Hepatocyte (in vitro differentiated cells): ENCODE measurements around the gene STXBP6. TPM values are rescaled to one million over a fixed set of nuclear protein-coding genes. Genes with fewer than 3 reads are reported as not detected.

Source experiments
- DNase-seq: peaks from one replicate; pipeline ENCODE4 v3.0.0-alpha.2; 2016; ENCODE audit warnings: low spot score
- H2AFZ ChIP-seq: fragments of 200-600 bp; sonication (generic); 2 replicates; pipeline ENCODE4 v1.6.0; 2016; ENCODE audit warnings: antibody characterized with exemption, mild to moderate bottlenecking
- H3K27ac ChIP-seq: fragments of 200-600 bp; sonication (generic); 2 replicates; pipeline ENCODE4 v1.5.1; 2016; ENCODE audit warnings: mild to moderate bottlenecking
- H3K27me3 ChIP-seq: fragments of 200-600 bp; sonication (generic); 2 replicates; pipeline ENCODE4 v1.6.1; 2016
- H3K36me3 ChIP-seq: fragments of 200-600 bp; sonication (generic); replicated peaks from 2 replicates; pipeline ENCODE4 v1.5.1; 2016; ENCODE audit warnings: low read depth; ENCODE audit not compliant: insufficient read depth
- H3K4me1 ChIP-seq: fragments of 200-600 bp; sonication (generic); 2 replicates; pipeline ENCODE4 v1.5.1; 2016; ENCODE audit warnings: mild to moderate bottlenecking, moderate library complexity; ENCODE audit not compliant: insufficient read depth
- H3K4me2 ChIP-seq: fragments of 200-600 bp; sonication (generic); 2 replicates; pipeline ENCODE4 v1.6.0; 2016
- H3K4me3 ChIP-seq: fragments of 200-600 bp; sonication (generic); 2 replicates; pipeline ENCODE4 v1.5.1; 2016; ENCODE audit warnings: mild to moderate bottlenecking
- H3K79me2 ChIP-seq: fragments of 200-600 bp; sonication (generic); 2 replicates; pipeline ENCODE4 v1.6.0; 2017; ENCODE audit warnings: mild to moderate bottlenecking
- H3K9me2 ChIP-seq: fragments of 200-600 bp; sonication (generic); replicated peaks from 2 replicates; pipeline ENCODE4 v1.6.0; 2017; ENCODE audit warnings: mild to moderate bottlenecking; ENCODE audit not compliant: insufficient read depth
- H3K9me3 ChIP-seq: fragments of 200-600 bp; sonication (generic); 2 replicates; pipeline ENCODE4 v1.5.1; 2016; ENCODE audit warnings: low read depth, mild to moderate bottlenecking
- H4K20me1 ChIP-seq: fragments of 200-600 bp; sonication (generic); 2 replicates; pipeline ENCODE4 v1.6.0; 2016; ENCODE audit warnings: mild to moderate bottlenecking; ENCODE audit not compliant: insufficient read depth, poor library complexity, severe bottlenecking
- EZH2 ChIP-seq: fragments of 200-600 bp; sonication (generic); IDR thresholded peaks from 2 replicates; pipeline ENCODE4 v1.6.1; 2016; ENCODE audit warnings: antibody characterized with exemption, mild to moderate bottlenecking, borderline replicate concordance
- EZH2phosphoT487 ChIP-seq: fragments of 200-600 bp; sonication (generic); IDR thresholded peaks from one replicate; pipeline ENCODE4 v1.6.1; 2018; ENCODE audit warnings: antibody characterized with exemption, mild to moderate bottlenecking, low read depth, moderate library complexity; ENCODE audit not compliant: unreplicated experiment, severe bottlenecking
- WGBS: methylation state at CpG from one replicate; pipeline ENCODE4 v1.1.6; 2016; ENCODE audit warnings: low lambda C conversion rate; ENCODE audit errors: missing lambda C conversion rate; 5-methylcytosine and 5-hydroxymethylcytosine counted together
- polyA plus RNA-seq: library from polyadenylated mRNA; unstranded; fragments of >200 nt; fragmentation: Nextera tagmentation; extraction: Ambion mirVana; gene quantifications from 2 replicates; pipeline ENCODE4 v1.2.1, GENCODE V29; 2016
- total RNA-seq: library from RNA; depleted of rRNA; stranded (reverse); fragments of >200 nt; gene quantifications from 2 replicates; pipeline ENCODE4 v1.2.3, GENCODE V29; 2014
- TF ChIP-seq, protein P1 (sequence below): fragments of 200-600 bp; sonication (generic); IDR thresholded peaks from 2 replicates; pipeline ENCODE4 v1.5.1; 2016; ENCODE audit warnings: antibody characterized with exemption, mild to moderate bottlenecking; ENCODE audit not compliant: poor library complexity

Gene STXBP6
- total and polyA plus RNA-seq, 2 experiments from 2014 or later = 34.1 to 44.9 TPM

GRCh38 chr14:24852312-24853060 is 197.5 kb downstream of the STXBP6 start:
- peak overlapping the region; percentile 58 for H3K27ac ChIP-seq
- H3K4me1 ChIP-seq = peaks cover 12% of the 10 kb centered on the region
- no peaks in the 10 kb centered on the region for H3K79me2 ChIP-seq
- H3K4me2 ChIP-seq = no peak overlapping the region
- no peak for DNase-seq
- no peaks in the 10 kb centered on the region for H3K9me3 ChIP-seq
- no peak overlapping the region for H3K4me3 ChIP-seq
- no peaks in the 10 kb centered on the region for H3K27me3 ChIP-seq
- H3K9me2 ChIP-seq = no peaks in the 10 kb centered on the region
- H3K36me3 ChIP-seq = no peaks in the 10 kb centered on the region
- no peak overlapping the region for H2AFZ ChIP-seq
- H4K20me1 ChIP-seq = no peaks in the 10 kb centered on the region
- 83% methylated on average over 6 of the region's 6 CpGs for WGBS
- TF ChIP-seq, protein P1, sequence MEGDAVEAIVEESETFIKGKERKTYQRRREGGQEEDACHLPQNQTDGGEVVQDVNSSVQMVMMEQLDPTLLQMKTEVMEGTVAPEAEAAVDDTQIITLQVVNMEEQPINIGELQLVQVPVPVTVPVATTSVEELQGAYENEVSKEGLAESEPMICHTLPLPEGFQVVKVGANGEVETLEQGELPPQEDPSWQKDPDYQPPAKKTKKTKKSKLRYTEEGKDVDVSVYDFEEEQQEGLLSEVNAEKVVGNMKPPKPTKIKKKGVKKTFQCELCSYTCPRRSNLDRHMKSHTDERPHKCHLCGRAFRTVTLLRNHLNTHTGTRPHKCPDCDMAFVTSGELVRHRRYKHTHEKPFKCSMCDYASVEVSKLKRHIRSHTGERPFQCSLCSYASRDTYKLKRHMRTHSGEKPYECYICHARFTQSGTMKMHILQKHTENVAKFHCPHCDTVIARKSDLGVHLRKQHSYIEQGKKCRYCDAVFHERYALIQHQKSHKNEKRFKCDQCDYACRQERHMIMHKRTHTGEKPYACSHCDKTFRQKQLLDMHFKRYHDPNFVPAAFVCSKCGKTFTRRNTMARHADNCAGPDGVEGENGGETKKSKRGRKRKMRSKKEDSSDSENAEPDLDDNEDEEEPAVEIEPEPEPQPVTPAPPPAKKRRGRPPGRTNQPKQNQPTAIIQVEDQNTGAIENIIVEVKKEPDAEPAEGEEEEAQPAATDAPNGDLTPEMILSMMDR = no peak
- TF ChIP-seq EZH2 (no peak), EZH2phosphoT487 (no peak)

DNA sequence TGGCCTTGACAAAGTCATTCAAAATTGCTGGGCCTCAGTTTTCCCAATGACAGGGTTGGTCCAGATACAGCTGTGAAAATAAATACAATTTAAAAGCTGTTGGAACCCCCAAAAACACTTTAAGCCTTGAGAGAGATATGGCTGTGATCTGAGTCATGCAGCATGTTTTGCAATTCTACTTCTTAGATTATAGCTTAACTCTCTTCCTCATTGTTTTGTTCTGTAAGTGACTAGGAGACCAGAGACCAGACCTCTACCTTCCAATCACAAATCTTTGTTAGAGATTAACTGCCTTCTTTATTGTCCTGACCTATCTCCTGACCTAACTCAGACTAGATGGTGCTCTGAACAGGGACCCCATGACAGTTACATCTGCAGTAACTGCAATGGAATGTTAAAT is 198.1 kb downstream of the STXBP6 start:
- H3K27ac ChIP-seq = peak overlapping the region; percentile 58
- no peaks in the 10 kb centered on the region for H3K27me3 ChIP-seq
- DNase-seq = no peak
- no peaks in the 10 kb centered on the region for H4K20me1 ChIP-seq
- no peaks in the 10 kb centered on the region for H3K79me2 ChIP-seq
- no peaks in the 10 kb centered on the region for H3K9me3 ChIP-seq
- peaks cover 15% of the 10 kb centered on the region for H3K4me1 ChIP-seq
- no peaks in the 10 kb centered on the region for H3K9me2 ChIP-seq
- H3K4me3 ChIP-seq = no peak overlapping the region
- H3K36me3 ChIP-seq = no peaks in the 10 kb centered on the region
- TF ChIP-seq EZH2phosphoT487 = no peak
- no peak overlapping the region for H2AFZ ChIP-seq
- H3K4me2 ChIP-seq = no peak overlapping the region

DNA sequence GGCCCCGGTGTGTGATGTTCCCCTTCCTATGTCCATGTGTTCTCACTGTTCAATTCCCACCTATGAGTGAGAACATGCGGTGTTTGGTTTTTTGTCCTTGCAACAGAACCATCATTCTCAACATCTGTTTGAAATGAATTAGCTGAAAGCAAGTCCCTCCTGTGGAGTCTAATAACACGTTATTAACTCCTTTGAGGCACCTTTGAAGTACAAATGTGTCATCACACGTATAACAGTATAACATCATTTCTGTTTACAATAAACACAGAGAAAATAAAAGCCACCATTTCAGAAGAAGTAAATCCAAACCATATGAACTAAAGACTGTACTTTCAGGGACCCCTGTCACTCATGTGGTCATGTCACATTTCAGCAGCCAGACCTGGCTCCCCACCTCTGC is 198.5 kb downstream of the STXBP6 start:
- no peak for TF ChIP-seq EZH2phosphoT487
- H3K27me3 ChIP-seq = no peaks in the 10 kb centered on the region
- no peaks in the 10 kb centered on the region for H3K9me3 ChIP-seq
- no peaks in the 10 kb centered on the region for H3K9me2 ChIP-seq
- H3K27ac ChIP-seq = peak overlapping the region; percentile 58
- 66% methylated on average over 4 of the region's 4 CpGs for WGBS
- no peak for DNase-seq
- no peak overlapping the region for H3K4me3 ChIP-seq
- H3K4me1 ChIP-seq = peaks cover 15% of the 10 kb centered on the region
- no peak overlapping the region for H3K4me2 ChIP-seq
- H3K79me2 ChIP-seq = no peaks in the 10 kb centered on the region
- no peaks in the 10 kb centered on the region for H3K36me3 ChIP-seq
- H2AFZ ChIP-seq = no peak overlapping the region
- no peaks in the 10 kb centered on the region for H4K20me1 ChIP-seq

GRCh38 chr14:24850072-24850471 is 199.9 kb downstream of the STXBP6 start:
- TF ChIP-seq, protein P1 = no peak
- TF ChIP-seq EZH2 (no peak), EZH2phosphoT487 (no peak)
- no peaks in the 10 kb centered on the region for H3K27me3 ChIP-seq
- no peak for DNase-seq
- 100% methylated on average over 2 of the region's 2 CpGs for WGBS
- no peak overlapping the region for H3K4me2 ChIP-seq
- no peaks in the 10 kb centered on the region for H4K20me1 ChIP-seq
- H3K79me2 ChIP-seq = no peaks in the 10 kb centered on the region
- H3K36me3 ChIP-seq = no peaks in the 10 kb centered on the region
- H3K27ac ChIP-seq = no peak overlapping the region
- no peak overlapping the region for H2AFZ ChIP-seq
- H3K4me3 ChIP-seq = no peak overlapping the region
- H3K9me2 ChIP-seq = no peaks in the 10 kb centered on the region
- no peaks in the 10 kb centered on the region for H3K9me3 ChIP-seq
- peaks cover 15% of the 10 kb centered on the region for H3K4me1 ChIP-seq
